Activated CD4-positive, alpha-beta T cell treated with anti-CD3 and anti-CD28 coated beads, Interleukin-2, amount 50 U/mL, for 24 hours (primary cell): Measurements from ENCODE around the gene TSNAXIP1.
"Not testable (repeated sequence)": the region's sequence is repeated elsewhere in the genome, so short reads cannot be mapped to it uniquely, and the experiment has no call there.

Experiments used
- DNase-seq, 2 donors: peaks; one replicate each; pipeline ENCODE4 v3.0.0-alpha.2; 2020; ENCODE audit warnings: low read depth in 1 of 2, low spot score in 1 of 2

Gene TSNAXIP1

GRCh38 chr16:67858500-67858899 is 51.8 kb downstream of the TSNAXIP1 start:
- no peak for DNase-seq

GRCh38 chr16:67860589-67861398 is 54.1 kb downstream of the TSNAXIP1 start:
- no peak for DNase-seq

GRCh38 chr16:67861877-67862276 is 55.2 kb downstream of the TSNAXIP1 start:
- DNase-seq: no peak

GRCh38 chr16:67862623-67863583 is 56.2 kb downstream of the TSNAXIP1 start:
- no peak for DNase-seq

GRCh38 chr16:67864044-67864443 is 57.4 kb downstream of the TSNAXIP1 start:
- not testable (repeated sequence) for DNase-seq

GRCh38 chr16:67864594-67864993 is 57.9 kb downstream of the TSNAXIP1 start:
- no peak for DNase-seq

- DNase-seq: no peak
Observed at GRCh38 chr16:67865318-67865717, 58.6 kb downstream of the TSNAXIP1 start.

GRCh38 chr16:67868290-67868689 is 61.6 kb downstream of the TSNAXIP1 start:
- DNase-seq: no peak

GRCh38 chr16:67869653-67870052 is 63.0 kb downstream of the TSNAXIP1 start:
- no peak for DNase-seq

GRCh38 chr16:67871256-67871655 is 64.6 kb downstream of the TSNAXIP1 start:
- DNase-seq: no peak

- DNase-seq: no peak
Observed at GRCh38 chr16:67872131-67872630, 65.5 kb downstream of the TSNAXIP1 start.

- DNase-seq: peak; percentile 82 to 84
Observed at GRCh38 chr16:67872631-67873434, 66.1 kb downstream of the TSNAXIP1 start, which contains the start of gene EDC4. Gene EDC4 (plus strand): TSS chr16:67873052. CDS start chr16:67873262, 210 bp downstream.

GRCh38 chr16:67873435-67874370 is 67.0 kb downstream of the TSNAXIP1 start:
- DNase-seq: no peak

GRCh38 chr16:67874372-67874771 is 67.7 kb downstream of the TSNAXIP1 start:
- DNase-seq: no peak

- no peak for DNase-seq
Observed at GRCh38 chr16:67877064-67877463, 70.4 kb downstream of the TSNAXIP1 start.
